ENCODE measurements around the gene MLXIPL. TPM values are rescaled to one million over a fixed set of nuclear protein-coding genes. Genes with fewer than 3 reads are reported as not detected.

The MLXIPL gene
- total RNA-seq, 1 donor from 2014 or later, result not detected

- DNase-seq (ENCODE audit: low spot score), result no peak
- Mint-ChIP-seq H3K36me3 (ENCODE audit: low read depth) (peaks cover 15% of the 10 kb centered on the region), H3K27me3 (ENCODE audit: low read depth) (no peaks in the 10 kb centered on the region), H3K27ac (ENCODE audit: unreplicated experiment) (no peak overlapping the region), H3K4me3 (ENCODE audit: unreplicated experiment) (no peak overlapping the region), H3K4me1 (ENCODE audit: low read depth) (peaks cover 4% of the 10 kb centered on the region), H3K9me3 (ENCODE audit: low read depth) (no peaks in the 10 kb centered on the region)
- no peak for TF ChIP-seq CTCF (IDR thresholded peaks at IDR 0.05)
These were observed 58.5 kb downstream of the MLXIPL start for GRCh38 chr7:73565675-73566340.

GRCh38 chr7:73560109-73560835 is 64.0 kb downstream of the MLXIPL start:
- H3K9me3 Mint-ChIP-seq (ENCODE audit: low read depth), result no peaks in the 10 kb centered on the region
- DNase-seq (ENCODE audit: low spot score), result no peak
- no peaks in the 10 kb centered on the region for H3K36me3 Mint-ChIP-seq (ENCODE audit: low read depth)
- no peaks in the 10 kb centered on the region for H3K27me3 Mint-ChIP-seq (ENCODE audit: low read depth)
- peaks cover 34% of the 10 kb centered on the region for H3K4me1 Mint-ChIP-seq (ENCODE audit: low read depth)
- no peak for TF ChIP-seq CTCF (IDR thresholded peaks at IDR 0.05)
- H3K27ac Mint-ChIP-seq (ENCODE audit: unreplicated experiment), result peak overlapping the region; percentile 87
- H3K4me3 Mint-ChIP-seq (ENCODE audit: unreplicated experiment), result no peak overlapping the region

GRCh38 chr7:73557397-73558257 is 66.7 kb downstream of the MLXIPL start, which contains the start of gene BCL7B:
TSS of gene BCL7B (minus strand) at chr7:73557690. CDS start at chr7:73557578, 112 bp downstream.
- H3K36me3 Mint-ChIP-seq (ENCODE audit: low read depth), result no peaks in the 10 kb centered on the region
- H3K4me1 Mint-ChIP-seq (ENCODE audit: low read depth), result peaks cover 38% of the 10 kb centered on the region
- DNase-seq (ENCODE audit: low spot score), result no peak
- peak within 1 kb of the TSS; percentile 93 for H3K27ac Mint-ChIP-seq (ENCODE audit: unreplicated experiment)
- H3K27me3 Mint-ChIP-seq (ENCODE audit: low read depth), result no peaks in the 10 kb centered on the region
- no peak for TF ChIP-seq CTCF (IDR thresholded peaks at IDR 0.05)
- peak within 1 kb of the TSS; percentile 87 for H3K4me3 Mint-ChIP-seq (ENCODE audit: unreplicated experiment)
- H3K9me3 Mint-ChIP-seq (ENCODE audit: low read depth), result no peaks in the 10 kb centered on the region

GRCh38 chr7:73557108-73557396 is 67.3 kb downstream of the MLXIPL start:
- Mint-ChIP-seq H3K4me1 (ENCODE audit: low read depth) (peaks cover 40% of the 10 kb centered on the region), H3K9me3 (ENCODE audit: low read depth) (no peaks in the 10 kb centered on the region), H3K27ac (ENCODE audit: unreplicated experiment) (peak overlapping the region; percentile 91), H3K27me3 (ENCODE audit: low read depth) (no peaks in the 10 kb centered on the region), H3K4me3 (ENCODE audit: unreplicated experiment) (peak overlapping the region; percentile 87), H3K36me3 (ENCODE audit: low read depth) (peaks cover 2% of the 10 kb centered on the region)
- DNase-seq (ENCODE audit: low spot score), result peak; percentile 97
- TF ChIP-seq CTCF (IDR thresholded peaks at IDR 0.05), result no peak

Data from chondrocyte (in vitro differentiated cells).